Inflammatory macrophage treated with lipopolysaccharide for 1 hour (primary cell): ENCODE results near the gene PKNOX2.

ENCODE experiments used
- DNase-seq, 2 donors: peaks; one replicate each; pipeline ENCODE4 v3.0.0-alpha.2; 2020 to 2022

PKNOX2 gene, protein sequence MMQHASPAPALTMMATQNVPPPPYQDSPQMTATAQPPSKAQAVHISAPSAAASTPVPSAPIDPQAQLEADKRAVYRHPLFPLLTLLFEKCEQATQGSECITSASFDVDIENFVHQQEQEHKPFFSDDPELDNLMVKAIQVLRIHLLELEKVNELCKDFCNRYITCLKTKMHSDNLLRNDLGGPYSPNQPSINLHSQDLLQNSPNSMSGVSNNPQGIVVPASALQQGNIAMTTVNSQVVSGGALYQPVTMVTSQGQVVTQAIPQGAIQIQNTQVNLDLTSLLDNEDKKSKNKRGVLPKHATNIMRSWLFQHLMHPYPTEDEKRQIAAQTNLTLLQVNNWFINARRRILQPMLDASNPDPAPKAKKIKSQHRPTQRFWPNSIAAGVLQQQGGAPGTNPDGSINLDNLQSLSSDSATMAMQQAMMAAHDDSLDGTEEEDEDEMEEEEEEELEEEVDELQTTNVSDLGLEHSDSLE

DNA sequence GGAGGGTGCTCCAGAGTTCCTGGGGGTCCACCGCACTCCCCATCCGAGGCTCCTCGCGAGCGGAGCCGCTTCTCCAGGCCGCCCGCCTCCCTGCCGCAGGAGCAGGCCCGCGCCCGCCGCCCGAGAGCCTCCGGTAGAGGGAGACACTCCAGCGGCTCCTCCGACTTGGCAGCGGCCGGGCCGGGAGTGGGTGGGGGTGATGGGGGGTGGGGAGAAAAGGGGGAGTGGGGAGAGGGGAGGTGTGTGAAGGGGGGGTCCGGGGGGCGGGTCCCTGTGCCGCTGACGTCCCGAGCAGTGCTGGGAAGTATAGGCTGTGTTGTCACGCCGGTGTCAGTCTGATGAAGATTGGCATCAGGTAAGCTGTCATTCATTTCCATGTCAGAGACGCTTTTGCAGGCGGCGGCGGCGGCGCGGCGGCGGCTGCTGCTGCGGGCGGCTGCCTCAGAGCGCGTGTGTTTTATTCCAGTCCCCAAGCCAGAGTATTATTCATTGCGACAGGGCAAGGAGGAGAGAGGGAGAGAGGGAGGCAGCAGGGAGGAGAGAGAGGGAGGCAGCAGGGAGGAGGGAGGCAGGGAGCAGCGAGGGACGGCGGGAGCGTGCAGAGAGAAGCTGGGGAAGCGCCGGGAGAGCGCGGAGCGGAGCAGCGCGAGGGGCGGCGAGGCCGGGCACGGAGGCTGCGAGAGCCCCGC is at the start of gene PKNOX2:
TSS of gene PKNOX2 (plus strand) at position 330 of the 689 bp plus-strand sequence. CDS start 186,555 bp downstream, outside the sequence.
- peak in 1 of 2 donors; percentile 49 for DNase-seq

GRCh38 chr11:125117429-125117828 is 47.1 kb upstream of the PKNOX2 start:
- no peak for DNase-seq

- DNase-seq: peak in 1 of 2 donors; percentile 50
Observed at GRCh38 chr11:125123194-125123946, 41.2 kb upstream of the PKNOX2 start.

DNA sequence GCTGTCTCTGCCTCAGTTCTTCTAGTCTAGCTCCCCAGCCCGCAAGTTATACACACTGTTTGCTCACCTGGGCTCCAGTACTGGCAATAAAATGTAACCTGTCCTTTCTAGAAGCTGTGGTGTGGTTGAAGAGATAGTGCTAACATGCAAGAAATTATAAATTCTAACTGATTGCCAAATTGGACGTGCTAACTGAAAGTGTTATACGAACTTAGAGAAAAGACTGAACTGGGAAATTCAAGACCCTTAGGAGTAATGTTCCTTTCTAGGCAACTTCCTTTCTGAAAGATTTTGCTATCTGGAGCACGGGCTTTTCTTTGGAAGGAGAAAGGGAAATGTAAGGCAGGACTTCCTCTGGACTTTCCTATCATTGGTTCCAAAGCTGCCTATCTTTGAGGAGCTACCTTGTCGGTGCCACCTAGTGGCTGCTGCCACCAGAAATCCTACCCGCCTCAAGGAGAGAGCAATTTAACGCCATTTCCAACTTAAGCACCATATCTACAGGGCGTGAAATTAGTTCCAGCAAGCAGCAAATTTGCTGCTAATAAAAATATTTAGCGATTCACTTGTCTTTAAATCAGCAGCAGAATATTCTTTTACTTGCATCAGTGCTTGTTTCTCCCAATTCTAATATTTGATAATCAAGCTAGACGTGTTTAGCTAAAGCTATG is 40.5 kb upstream of the PKNOX2 start:
- peak; percentile 59 to 62 for DNase-seq

DNA sequence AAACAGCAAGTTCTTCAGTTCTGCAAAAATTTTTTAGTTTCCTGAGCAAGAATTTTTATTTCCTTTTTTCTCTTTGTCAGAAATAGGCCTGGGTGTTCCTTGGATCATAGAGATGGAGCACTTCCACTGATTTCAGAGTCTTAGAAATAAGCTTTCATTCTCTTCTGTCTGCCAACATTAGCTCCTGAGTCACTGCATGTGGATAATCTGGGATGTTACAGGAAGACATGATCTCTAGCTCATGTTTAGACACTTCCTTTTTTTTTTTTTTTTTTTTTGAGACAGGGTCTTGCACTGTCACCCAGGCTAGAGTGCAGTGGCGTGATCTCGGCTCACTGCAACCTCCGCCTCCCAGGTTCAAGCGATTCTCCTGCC is 39.9 kb upstream of the PKNOX2 start:
- DNase-seq: peak; percentile 28 to 70

DNA sequence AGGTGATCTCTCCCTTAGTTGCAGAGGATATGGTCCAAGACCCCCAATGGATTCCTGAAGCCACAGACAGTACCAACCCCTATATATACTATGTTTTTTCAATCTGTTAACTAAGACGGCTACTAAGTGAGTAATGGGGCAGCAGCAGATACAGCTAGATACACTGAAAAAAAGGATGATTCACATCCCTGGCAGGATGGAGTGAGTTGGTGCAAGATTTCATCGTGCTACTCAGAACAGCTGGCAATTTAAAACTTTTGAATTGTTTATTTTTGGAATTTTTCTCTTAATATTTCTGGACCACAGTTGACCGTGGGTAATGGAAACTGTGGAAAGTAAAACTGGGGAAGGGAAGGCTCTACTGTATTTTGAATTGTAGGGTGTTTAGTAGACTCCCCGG is 36.1 kb upstream of the PKNOX2 start:
- DNase-seq: no peak

DNA sequence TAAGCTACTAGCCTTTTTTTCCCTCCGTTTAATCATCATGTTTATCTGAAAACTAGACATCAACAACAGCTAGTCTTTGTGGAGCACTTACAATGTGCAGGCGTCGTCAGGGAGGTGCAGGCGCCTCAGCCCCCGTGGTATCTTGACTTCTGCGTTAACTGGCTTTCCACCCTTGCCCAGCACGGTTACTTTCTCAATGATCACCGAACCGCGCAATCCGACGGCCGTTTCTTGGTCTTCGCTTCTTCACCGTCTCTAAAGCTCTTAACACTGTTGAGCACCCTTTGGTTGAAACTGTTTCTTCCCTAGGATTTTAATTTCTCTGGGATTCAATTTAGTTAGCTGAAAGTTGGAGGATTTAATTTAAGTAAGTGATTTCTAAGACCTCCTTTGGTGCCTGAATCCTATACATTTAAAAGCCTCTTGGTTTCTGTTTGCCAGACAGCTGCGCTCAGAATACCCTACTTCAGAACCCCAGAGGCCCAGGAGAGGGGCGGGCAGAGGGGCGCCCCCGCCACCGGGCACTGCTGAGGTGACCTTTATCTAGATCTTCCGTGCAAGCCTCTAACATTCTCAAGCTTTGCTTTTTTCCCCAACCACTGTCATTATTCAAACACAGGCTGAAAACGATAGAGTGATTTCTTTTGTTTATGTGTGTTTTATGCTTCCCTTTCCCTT is 35.1 kb upstream of the PKNOX2 start:
- DNase-seq: no peak

GRCh38 chr11:125132071-125132470 is 32.5 kb upstream of the PKNOX2 start:
- DNase-seq: no peak

GRCh38 chr11:125132596-125132995 is 32.0 kb upstream of the PKNOX2 start:
- DNase-seq: no peak

DNA sequence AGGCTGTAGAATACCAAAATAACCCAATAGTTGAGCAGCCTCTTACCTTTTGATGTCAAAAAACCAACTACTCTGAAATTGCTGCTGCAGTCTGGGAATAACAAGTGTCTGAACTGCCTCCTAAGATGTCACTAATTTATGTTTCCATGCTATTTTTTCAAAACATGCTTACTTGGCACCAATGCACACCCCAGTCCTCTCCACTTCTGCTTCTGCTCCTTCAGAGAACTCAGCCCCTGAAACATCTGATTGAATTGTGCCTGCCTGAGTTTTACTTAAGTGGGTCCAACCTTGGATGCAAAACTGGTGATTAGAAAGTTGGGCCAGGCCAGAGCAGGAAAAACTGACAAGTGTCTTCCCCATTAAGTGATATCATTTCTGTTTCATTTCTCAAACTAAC is 28.6 kb upstream of the PKNOX2 start:
- no peak for DNase-seq

DNA sequence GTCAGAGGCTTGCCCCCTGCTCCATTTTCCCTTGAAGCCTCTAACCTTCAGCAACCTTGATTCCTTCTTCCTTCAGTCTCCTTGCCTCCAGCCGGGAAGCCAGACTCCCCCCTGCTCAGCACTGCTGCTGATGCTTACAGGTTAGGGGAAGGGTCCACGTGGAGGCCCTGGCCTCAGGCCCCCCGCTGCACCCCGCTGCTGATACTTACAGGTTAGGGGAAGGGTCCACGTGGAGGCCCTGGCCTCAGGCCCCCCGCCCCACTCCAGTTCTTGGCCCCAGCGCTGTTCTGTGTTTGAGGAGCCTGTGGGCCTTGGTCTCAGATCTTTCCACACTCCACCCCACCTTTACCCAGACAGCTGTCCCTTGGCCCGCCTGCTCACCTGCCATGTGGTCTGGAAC is 25.6 kb upstream of the PKNOX2 start:
- DNase-seq: no peak

DNA sequence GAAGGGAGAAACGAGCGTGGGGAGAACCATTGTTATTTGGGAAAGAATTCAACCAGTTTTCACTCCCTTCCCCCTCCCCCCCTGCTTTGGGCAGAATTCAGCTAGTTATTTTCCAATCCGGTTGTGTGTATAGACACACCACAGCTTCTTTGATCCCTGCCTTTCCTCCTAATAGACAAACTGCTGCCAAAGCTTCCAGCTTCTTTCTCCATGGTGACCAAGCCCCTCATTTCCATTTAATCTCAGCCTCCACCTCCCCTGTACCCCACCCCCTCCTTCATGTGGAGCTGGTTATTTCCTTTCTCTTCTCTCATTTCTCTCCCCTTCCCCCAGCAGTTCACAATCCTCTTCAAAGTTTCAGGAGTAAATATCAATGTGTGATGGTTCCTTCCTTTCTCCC is 24.8 kb upstream of the PKNOX2 start:
- no peak for DNase-seq

GRCh38 chr11:125140233-125140632 is 24.3 kb upstream of the PKNOX2 start:
- no peak for DNase-seq

GRCh38 chr11:125141178-125141577 is 23.4 kb upstream of the PKNOX2 start:
- no peak for DNase-seq

GRCh38 chr11:125141686-125142535 is 22.6 kb upstream of the PKNOX2 start:
- peak in 1 of 2 donors; percentile 74 for DNase-seq

DNA sequence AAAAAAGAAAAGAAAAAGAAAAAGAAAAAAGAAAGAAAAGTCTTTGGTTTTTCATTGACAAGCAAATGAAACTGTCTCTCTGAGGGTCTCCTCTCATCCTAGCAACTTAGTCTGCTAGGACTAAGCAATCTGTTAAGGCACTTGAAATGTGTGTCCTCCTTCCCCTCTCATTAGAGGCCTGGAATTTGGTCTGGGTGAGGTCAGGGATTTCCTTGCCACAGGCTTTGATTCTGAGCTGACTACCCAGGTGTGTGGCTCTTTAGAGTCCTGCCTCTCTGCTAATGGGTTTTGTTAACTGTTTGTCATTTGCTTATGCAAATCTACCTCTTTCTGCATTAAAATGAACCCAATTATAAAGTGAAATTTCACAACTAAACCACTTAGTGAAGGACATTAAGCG is 18.3 kb upstream of the PKNOX2 start:
- DNase-seq: no peak

DNA sequence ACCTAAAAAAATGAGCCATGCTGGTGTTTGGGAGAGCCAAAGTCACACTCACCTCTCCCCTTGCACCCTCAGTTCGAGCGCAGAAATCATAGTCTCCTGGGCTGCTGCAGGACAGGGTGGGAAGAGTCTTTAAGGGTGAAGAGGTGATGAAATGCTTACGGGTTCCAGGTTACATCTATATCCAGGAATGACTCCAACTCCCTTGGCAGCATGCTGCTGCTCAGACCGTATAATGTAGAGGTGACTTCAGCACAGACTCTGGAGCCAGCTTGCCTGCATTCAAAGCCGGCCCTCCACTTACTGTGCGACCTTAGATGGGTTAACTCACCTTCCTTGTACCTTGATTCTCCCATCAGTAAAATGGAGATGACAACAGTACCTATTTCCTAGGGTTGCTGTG is 17.3 kb upstream of the PKNOX2 start:
- no peak for DNase-seq

DNA sequence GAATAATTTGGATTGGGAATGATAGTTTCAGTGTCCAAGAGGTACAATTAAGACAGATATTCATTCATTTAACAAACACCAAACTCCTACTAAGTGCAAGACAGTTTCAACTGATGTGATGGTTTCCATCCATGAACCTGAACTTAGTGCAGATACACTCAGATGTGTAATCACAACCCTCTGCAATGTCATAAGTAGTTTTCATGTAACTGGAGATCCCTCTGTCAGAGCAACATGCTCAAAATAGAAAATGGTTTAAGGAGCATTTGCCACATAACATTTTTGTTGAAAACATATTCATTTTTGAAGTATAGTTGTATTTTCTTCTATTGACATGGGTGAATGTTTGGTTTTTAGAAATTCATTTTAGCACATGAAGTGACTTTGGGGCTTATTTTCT is 16.5 kb upstream of the PKNOX2 start:
- DNase-seq: no peak

GRCh38 chr11:125148743-125149142 is 15.8 kb upstream of the PKNOX2 start:
- DNase-seq: no peak

DNA sequence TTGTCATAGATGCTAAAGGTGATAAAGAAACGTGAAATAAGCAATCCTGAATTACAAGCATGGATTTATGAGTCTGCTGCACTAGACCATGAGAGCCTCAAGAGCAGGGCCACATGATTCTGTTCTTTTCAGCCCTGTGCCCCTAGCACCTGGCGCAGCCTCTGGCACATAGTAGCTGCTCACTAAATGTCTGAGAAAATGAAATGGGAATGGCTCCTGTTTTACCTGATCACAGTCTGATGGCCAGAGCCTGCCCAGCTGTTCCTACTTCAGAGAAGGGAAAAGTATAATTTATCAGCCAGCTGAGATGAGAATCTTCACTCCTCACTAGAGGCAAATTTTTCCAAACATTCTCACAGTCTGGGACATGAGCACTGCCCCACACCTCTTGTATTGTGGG is 10.7 kb upstream of the PKNOX2 start:
- no peak for DNase-seq

GRCh38 chr11:125154378-125155099 is 10.0 kb upstream of the PKNOX2 start:
- no peak for DNase-seq
